T-helper 2 cell (primary cell): ENCODE data around the gene SGTA.

Experiments
- DNase-seq, 5 experiments: peaks; one replicate each; pipeline versions ENCODE4 v3.0.0 to v3.0.0-alpha.2; 2012 to 2022

SGTA gene

GRCh38 chr19:2768365-2769132 is 14.5 kb downstream of the SGTA start:
- no peak for DNase-seq

GRCh38 chr19:2767688-2768087 is 15.4 kb downstream of the SGTA start:
- DNase-seq: no peak

GRCh38 chr19:2766594-2767372 is 16.3 kb downstream of the SGTA start:
- DNase-seq: no peak

- no peak for DNase-seq
These were observed 17.7 kb downstream of the SGTA start for GRCh38 chr19:2765376-2765775.

- DNase-seq: no peak
These were observed 18.1 kb downstream of the SGTA start for GRCh38 chr19:2764945-2765344.

GRCh38 chr19:2763687-2764086 is 19.4 kb downstream of the SGTA start:
- DNase-seq: no peak

- no peak for DNase-seq
These were observed 20.1 kb downstream of the SGTA start for GRCh38 chr19:2762783-2763496.

GRCh38 chr19:2761876-2762782 is 20.9 kb downstream of the SGTA start:
- DNase-seq: no peak

GRCh38 chr19:2761309-2761677 is 21.8 kb downstream of the SGTA start:
- DNase-seq: no peak

GRCh38 chr19:2759965-2760364 is 23.1 kb downstream of the SGTA start:
- DNase-seq: no peak

- DNase-seq: no peak
These were observed 23.7 kb downstream of the SGTA start for GRCh38 chr19:2759362-2759761.

GRCh38 chr19:2758601-2759313 is 24.3 kb downstream of the SGTA start:
- DNase-seq: peak in 1 of 5 experiments; percentile 38

- no peak for DNase-seq
These were observed 25.9 kb downstream of the SGTA start for GRCh38 chr19:2756921-2757881.

- DNase-seq: no peak
These were observed 26.6 kb downstream of the SGTA start for GRCh38 chr19:2756477-2756876.

- no peak for DNase-seq
These were observed 27.3 kb downstream of the SGTA start for GRCh38 chr19:2755811-2756210.

- DNase-seq: no peak
These were observed 27.7 kb downstream of the SGTA start for GRCh38 chr19:2755448-2755705.

- no peak for DNase-seq
These were observed 28.2 kb downstream of the SGTA start for GRCh38 chr19:2754659-2755447.

GRCh38 chr19:2751438-2751830 is 31.6 kb downstream of the SGTA start:
- no peak for DNase-seq

GRCh38 chr19:2750808-2751437 is 32.1 kb downstream of the SGTA start:
- no peak for DNase-seq

GRCh38 chr19:2747349-2747748 is 35.7 kb downstream of the SGTA start:
- no peak for DNase-seq
